GM12891 (cell line): ENCODE measurements around the gene KRT2.

Experiments
- POLR2A ChIP-seq: IDR thresholded peaks from 2 replicates; pipeline ENCODE4 v1.6.1; 2011; ENCODE audit warnings: low read depth, low read length, control low read depth
- POLR2AphosphoS5 ChIP-seq: IDR thresholded peaks from 2 replicates; pipeline ENCODE4 v1.6.1; 2011; ENCODE audit warnings: low read depth, low read length, control low read depth
- SPI1 ChIP-seq: IDR thresholded peaks from 2 replicates; pipeline ENCODE4 v1.6.1; 2011; ENCODE audit warnings: low read depth, low read length, control low read depth
- TAF1 ChIP-seq: IDR thresholded peaks from 2 replicates; pipeline ENCODE4 v1.6.1; 2011; ENCODE audit warnings: low read depth, low read length, control low read depth

- TF ChIP-seq POLR2AphosphoS5 (no peak), TAF1 (no peak), SPI1 (no peak), POLR2A (no peak)
Observed at GRCh38 chr12:52600941-52601481, 51.0 kb downstream of the KRT2 start, which contains the start of gene KRT72.
